Suprapubic skin (tissue), 4 donors: Measurements from ENCODE around the gene EED. TPM values are rescaled to one million over a fixed set of nuclear protein-coding genes. Genes with fewer than 3 reads are reported as not detected.

ENCODE experiments used
- DNase-seq, 2 donors: peaks; one replicate each; pipeline ENCODE4 v3.0.0-alpha.2; 2019; ENCODE audit warnings: low spot score in 2 of 2
- H3K27ac ChIP-seq: fragments of 200-600 bp; sonication (generic); one replicate; pipeline ENCODE4 v1.5.1; 2019
- H3K27me3 ChIP-seq: fragments of 200-600 bp; sonication (generic); one replicate; pipeline ENCODE4 v1.5.1; 2019
- H3K36me3 ChIP-seq: fragments of 200-600 bp; sonication (generic); one replicate; pipeline ENCODE4 v1.5.1; 2019
- H3K4me1 ChIP-seq: fragments of 200-600 bp; sonication (generic); one replicate; pipeline ENCODE4 v1.5.1; 2019
- H3K4me3 ChIP-seq: fragments of 200-600 bp; sonication (generic); one replicate; pipeline ENCODE4 v1.5.1; 2019; ENCODE audit warnings: mild to moderate bottlenecking
- H3K9me3 ChIP-seq: fragments of 200-600 bp; sonication (generic); one replicate; pipeline ENCODE4 v1.5.1; 2019
- CTCF ChIP-seq, 2 donors: fragments of 200-600 bp in 1 of 2; fragments of 450-650 bp in 1 of 2; sonication (generic) in 1 of 2; IDR thresholded peaks; one replicate each; pipeline ENCODE4 v1.5.1; 2016 to 2019; ENCODE audit warnings: antibody characterized with exemption in 2 of 2, mild to moderate bottlenecking in 1 of 2, moderate library complexity in 1 of 2
- EP300 ChIP-seq: sonication (generic); formaldehyde crosslinking; IDR thresholded peaks from one replicate; pipeline ENCODE4 v1.6.1; 2017; ENCODE audit warnings: antibody characterized with exemption
- POLR2A ChIP-seq, 2 donors: fragments of 450-650 bp; IDR thresholded peaks; one replicate each; pipeline ENCODE4 v1.6.1; 2017; ENCODE audit warnings: antibody characterized with exemption in 2 of 2, mild to moderate bottlenecking in 2 of 2, moderate library complexity in 2 of 2
- POLR2AphosphoS5 ChIP-seq, 3 donors: sonication (generic); formaldehyde crosslinking; IDR thresholded peaks; one replicate each; pipeline ENCODE4 v1.6.1; 2017; ENCODE audit warnings: antibody characterized with exemption in 3 of 3
- WGBS: methylation state at CpG from one replicate; pipeline ENCODE4 v1.1.5; 2018; 5-methylcytosine and 5-hydroxymethylcytosine counted together
- total RNA-seq, 4 donors: library from RNA; depleted of rRNA; stranded (reverse); fragments of >200 nt; gene quantifications; one replicate each; pipeline ENCODE4 v1.1.0, GENCODE V29; 2016

EED gene, protein sequence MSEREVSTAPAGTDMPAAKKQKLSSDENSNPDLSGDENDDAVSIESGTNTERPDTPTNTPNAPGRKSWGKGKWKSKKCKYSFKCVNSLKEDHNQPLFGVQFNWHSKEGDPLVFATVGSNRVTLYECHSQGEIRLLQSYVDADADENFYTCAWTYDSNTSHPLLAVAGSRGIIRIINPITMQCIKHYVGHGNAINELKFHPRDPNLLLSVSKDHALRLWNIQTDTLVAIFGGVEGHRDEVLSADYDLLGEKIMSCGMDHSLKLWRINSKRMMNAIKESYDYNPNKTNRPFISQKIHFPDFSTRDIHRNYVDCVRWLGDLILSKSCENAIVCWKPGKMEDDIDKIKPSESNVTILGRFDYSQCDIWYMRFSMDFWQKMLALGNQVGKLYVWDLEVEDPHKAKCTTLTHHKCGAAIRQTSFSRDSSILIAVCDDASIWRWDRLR
- 10 to 100 TPM; 11.9 to 39.3 (median 15.1) TPM for total RNA-seq

DNA sequence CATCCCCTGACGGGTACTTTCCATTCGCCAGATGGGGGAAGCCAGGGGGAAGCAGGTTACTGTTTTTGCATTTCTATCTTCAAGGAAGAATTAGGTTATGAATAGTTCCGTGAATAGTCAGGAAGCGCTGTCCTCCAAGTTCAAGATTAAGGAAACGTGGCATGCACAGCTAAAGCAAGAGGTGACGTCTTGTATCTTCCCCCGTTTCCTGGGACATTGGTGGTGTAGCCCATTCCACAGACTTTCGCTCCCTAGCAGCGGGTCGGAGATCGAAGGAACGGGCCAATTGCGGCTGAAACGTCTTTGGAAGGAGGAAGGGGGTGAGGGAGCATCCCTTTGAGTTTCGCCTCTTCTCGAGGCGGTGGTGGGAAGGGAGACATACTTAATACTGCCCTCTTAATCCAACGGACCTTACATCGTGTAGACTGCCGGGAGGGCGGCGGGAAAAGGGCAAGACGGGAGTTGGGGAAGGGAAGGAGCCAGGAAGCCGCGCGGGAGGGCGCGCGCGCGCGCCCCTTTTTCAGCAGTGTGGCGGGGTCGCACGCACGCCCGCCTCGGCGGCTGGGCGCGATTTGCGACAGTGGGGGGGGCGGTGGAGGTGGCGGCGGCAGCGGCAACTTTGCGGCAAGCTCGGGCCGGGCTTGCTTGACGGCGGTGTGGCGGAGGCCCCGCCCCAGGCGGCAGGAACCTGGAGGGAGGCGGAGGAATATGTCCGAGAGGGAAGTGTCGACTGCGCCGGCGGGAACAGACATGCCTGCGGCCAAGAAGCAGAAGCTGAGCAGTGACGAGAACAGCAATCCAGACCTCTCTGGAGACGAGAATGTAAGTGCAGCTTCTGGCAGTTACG lies at the start of gene EED:
TSS of gene EED (plus strand) at position 232 of the 847 bp plus-strand sequence. CDS start at position 709, 477 bp downstream.
- peak within 1 kb of the TSS; percentile 94 for H3K4me3 ChIP-seq
- peak; percentile 97 for DNase-seq
- H3K4me1 ChIP-seq = peaks cover 43% of the 10 kb centered on the region
- TF ChIP-seq CTCF (IDR thresholded peaks at IDR 0.05) (no peak), POLR2A (IDR thresholded peaks at IDR 0.05) (peak in 1 of 2 donors; percentile 37), POLR2AphosphoS5 (IDR thresholded peaks at IDR 0.05) (peak in 2 of 3 donors; percentile 39 to 83)
- no peaks in the 10 kb centered on the region for H3K36me3 ChIP-seq
- no peaks in the 10 kb centered on the region for H3K27me3 ChIP-seq
- WGBS = under 1% methylated on average over 44 of the region's 64 CpGs
- H3K9me3 ChIP-seq = no peaks in the 10 kb centered on the region
- peak within 1 kb of the TSS; percentile 99 for H3K27ac ChIP-seq

DNA sequence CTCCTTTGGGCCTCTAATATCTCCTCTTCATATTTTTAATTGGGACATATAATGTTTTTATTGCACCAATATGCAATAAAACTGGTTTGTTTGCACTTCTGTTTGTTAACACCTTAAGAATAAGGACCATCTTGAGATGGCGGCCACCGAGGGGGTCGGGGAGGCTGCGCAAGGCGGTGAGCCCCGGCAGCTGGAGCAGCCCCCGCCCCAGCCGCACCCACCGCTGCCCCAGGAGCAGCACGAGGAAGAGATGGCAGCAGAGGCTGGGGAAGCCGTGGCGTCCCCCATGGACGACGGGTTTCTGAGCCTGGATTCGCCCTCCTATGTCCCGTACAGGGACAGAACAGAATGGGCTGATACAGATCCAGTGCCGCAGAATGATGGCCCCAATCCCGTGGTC lies 49.6 kb upstream of the EED start:
- Histone ChIP-seq H3K36me3 (no peaks in the 10 kb centered on the region), H3K27me3 (no peaks in the 10 kb centered on the region), H3K4me3 (no peak overlapping the region), H3K27ac (no peak overlapping the region), H3K4me1 (peaks cover 12% of the 10 kb centered on the region), H3K9me3 (no peaks in the 10 kb centered on the region)
- WGBS = 93% methylated on average over 18 of the region's 18 CpGs
- no peak for DNase-seq
- TF ChIP-seq POLR2A (IDR thresholded peaks at IDR 0.05) (no peak), EP300 (no peak), CTCF (IDR thresholded peaks at IDR 0.05) (no peak), POLR2AphosphoS5 (IDR thresholded peaks at IDR 0.05) (no peak)

DNA sequence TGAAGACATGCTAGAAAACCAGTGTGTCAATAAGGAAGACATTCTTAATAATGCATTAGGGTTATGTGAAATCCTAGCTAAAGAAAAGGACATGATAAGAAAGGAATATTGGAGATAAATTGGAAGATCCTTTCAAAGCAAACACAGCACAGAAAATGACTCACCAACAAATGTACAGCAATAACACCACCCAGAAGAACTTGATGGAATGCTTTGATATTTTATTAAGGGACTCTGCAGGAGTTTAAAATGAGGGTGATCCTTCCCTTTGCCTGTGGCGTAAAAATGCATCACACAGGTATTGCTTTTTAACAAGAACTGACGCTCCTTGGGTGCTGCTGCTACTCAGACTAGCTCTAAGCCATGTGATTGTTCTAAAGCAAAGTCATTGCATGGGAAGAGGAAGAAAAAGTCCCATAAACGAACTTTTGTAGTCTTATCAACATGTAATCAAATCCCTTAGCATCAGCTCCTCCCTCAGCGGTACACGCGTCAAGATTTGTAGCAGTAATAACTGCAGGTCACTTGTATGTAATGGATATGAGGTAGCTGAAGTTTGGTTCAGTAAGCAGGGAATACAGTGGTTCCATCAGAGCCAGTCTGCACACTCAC lies 48.4 kb upstream of the EED start:
- WGBS = 44% methylated on average over 6 of the region's 6 CpGs

DNA sequence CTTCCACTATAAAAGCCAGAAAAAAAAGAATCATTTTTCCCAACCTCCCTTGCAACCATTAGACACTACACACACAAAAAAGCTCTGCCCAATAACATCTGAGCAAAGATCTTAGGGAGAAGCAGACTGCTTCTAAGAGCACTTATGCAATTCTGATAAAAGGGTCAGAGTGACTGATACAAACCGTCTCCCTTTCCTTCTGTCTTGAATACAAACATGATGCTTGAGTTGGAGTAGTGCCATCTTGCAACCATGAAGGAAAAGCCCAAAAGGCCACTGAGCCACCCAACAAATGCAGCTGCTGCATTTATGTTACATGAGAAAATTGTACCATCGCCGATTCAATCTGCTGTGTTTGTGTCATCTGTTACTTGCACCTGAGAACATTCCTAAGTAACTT lies 47.6 kb upstream of the EED start:
- no peaks in the 10 kb centered on the region for H3K27me3 ChIP-seq
- 70% methylated on average over 3 of the region's 3 CpGs for WGBS
- TF ChIP-seq POLR2A (IDR thresholded peaks at IDR 0.05) (no peak), CTCF (IDR thresholded peaks at IDR 0.05) (no peak), POLR2AphosphoS5 (IDR thresholded peaks at IDR 0.05) (no peak), EP300 (no peak)
- DNase-seq = no peak
- H3K36me3 ChIP-seq = no peaks in the 10 kb centered on the region
- no peaks in the 10 kb centered on the region for H3K9me3 ChIP-seq
- H3K27ac ChIP-seq = no peak overlapping the region
- H3K4me1 ChIP-seq = peaks cover 13% of the 10 kb centered on the region
- H3K4me3 ChIP-seq = no peak overlapping the region

More for the DNA sequence above, 48.4 kb upstream of the EED start:
- Histone ChIP-seq H3K9me3 (no peaks in the 10 kb centered on the region), H3K27me3 (no peaks in the 10 kb centered on the region), H3K4me3 (no peak overlapping the region), H3K4me1 (peaks cover 12% of the 10 kb centered on the region), H3K27ac (no peak overlapping the region), H3K36me3 (no peaks in the 10 kb centered on the region)
- no peak for TF ChIP-seq EP300
- no peak for TF ChIP-seq POLR2A (IDR thresholded peaks at IDR 0.05)
- no peak for TF ChIP-seq POLR2AphosphoS5 (IDR thresholded peaks at IDR 0.05)
- TF ChIP-seq CTCF (IDR thresholded peaks at IDR 0.05) = no peak
- no peak for DNase-seq
